Inflammatory macrophage (primary cell): Measurements from ENCODE around the gene PLEKHO2.
A peak's percentile ranks its signal among the peaks of the same experiment; 100 is the strongest.

Source experiments
- DNase-seq, 2 donors: peaks; one replicate each; pipeline ENCODE4 v3.0.0-alpha.2; 2020 to 2022

Gene PLEKHO2

DNA sequence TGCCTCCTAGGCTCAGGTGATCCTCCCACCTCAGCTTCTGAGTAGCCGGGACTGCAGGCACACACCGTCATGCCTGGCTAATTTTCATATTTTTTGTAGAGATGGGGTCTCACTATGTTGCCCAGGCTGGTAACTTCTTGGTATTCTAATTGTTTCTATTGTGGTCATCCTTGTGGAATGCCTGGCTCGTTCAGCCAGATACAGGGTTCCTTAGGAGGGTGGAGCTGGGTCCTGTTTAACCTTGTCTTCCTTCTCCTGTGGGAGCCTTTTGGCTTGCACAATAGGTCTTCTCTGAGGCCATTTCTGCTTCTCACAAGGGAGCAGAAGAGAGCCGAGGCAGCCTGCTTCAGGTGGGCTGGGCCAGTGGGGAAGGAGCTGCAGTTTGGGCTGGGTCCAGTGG, 15.7 kb downstream of the PLEKHO2 start:
- peak; percentile 46 to 60 for DNase-seq

DNA sequence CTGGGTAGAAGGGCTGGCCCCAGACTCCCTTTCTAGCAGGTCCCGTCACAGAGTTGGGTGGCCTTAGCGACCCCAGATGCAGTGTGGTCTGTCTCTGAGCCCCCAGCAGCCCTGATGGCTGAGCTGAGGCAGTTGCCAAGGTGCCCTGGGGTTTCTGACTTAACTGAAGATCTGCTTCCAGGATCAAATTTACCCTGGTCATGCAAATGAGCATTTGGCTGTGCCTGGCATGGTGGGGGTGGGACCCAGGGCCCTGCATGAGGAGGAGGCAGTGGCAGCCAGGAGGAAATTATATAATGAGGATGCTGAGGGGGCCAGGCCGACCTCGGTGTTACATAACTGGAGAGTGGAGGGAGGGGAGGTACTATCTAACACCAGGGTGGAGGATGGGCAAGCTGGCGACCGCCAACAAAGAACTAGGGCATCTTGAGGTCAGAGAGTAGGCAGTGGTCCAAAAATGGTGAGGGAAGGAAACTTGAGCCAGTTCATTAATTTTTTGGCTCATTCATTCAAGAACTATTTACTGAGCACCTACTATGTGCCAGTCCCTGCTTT, 16.4 kb downstream of the PLEKHO2 start:
- DNase-seq: no peak

GRCh38 chr15:64859226-64859625, 17.5 kb downstream of the PLEKHO2 start:
- DNase-seq: no peak

GRCh38 chr15:64861331-64861730, 19.6 kb downstream of the PLEKHO2 start:
- no peak for DNase-seq

DNA sequence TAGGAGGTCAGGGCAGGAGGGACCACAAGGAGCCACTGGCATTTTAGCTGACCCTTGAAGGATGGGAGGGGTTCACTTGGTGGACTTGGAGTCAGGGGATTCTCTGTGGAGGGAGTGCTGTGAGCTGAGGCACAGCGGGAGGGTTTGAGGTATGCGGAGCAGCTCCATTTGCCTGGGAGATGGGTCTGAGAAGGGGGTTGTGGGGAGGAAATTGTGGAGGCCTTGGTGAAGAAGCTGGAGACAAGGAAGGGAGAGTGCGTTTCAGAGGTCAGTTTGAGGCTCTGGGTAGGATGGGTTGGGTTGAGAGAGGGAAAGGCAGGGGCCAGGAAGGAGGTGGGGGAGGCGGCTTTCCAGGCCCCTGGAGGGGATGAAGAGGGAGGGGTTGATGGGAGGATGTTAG, 20.2 kb downstream of the PLEKHO2 start:
- no peak for DNase-seq

GRCh38 chr15:64862408-64862807, 20.7 kb downstream of the PLEKHO2 start:
- DNase-seq: no peak

DNA sequence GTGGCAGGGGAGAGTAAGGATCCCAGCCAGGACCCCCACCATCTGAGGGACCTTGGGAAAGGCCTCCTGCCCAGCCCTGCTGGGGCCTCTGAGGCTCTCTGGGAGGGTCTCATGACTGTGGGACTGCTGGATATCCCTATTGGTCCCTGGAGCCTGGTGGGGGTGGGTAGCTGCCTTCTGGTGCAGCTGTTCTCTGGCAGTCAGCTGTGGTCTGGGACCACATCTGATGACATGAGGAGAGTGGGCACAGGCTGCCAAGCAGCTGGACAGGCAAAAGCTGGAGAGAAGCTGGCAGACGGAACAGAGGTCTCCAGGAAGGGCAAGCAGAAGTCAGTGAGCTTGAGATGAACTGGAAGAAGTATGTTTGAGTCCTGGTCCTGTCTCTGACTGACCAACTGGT, 22.4 kb downstream of the PLEKHO2 start:
- no peak for DNase-seq

GRCh38 chr15:64865126-64865997, 23.6 kb downstream of the PLEKHO2 start:
- no peak for DNase-seq

DNA sequence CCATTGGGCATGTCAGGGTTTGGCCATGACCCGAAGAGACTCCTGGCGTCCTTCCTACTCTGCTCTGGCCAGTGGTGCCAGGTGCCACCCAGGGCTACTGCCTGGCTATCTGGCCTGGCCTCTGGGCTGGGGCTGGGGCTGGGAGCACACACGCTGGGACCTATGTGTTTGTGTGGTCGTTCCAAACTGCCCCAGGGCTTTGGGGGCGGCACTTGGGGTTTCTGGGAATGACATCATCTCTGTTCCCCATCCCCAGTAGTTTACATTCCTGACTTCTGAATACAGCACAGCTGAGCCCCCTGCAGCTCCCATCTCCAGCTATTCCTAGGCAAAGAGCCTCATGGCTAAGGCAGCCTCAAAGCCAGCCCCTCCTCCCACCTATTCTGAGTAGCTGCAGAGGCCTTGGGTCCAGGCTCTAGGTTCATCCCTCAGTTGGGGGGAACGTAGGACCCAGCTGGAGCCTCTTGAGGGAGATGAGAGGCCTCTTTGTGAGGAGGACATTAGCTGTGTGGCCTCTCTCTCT, 24.3 kb downstream of the PLEKHO2 start:
- no peak for DNase-seq

DNA sequence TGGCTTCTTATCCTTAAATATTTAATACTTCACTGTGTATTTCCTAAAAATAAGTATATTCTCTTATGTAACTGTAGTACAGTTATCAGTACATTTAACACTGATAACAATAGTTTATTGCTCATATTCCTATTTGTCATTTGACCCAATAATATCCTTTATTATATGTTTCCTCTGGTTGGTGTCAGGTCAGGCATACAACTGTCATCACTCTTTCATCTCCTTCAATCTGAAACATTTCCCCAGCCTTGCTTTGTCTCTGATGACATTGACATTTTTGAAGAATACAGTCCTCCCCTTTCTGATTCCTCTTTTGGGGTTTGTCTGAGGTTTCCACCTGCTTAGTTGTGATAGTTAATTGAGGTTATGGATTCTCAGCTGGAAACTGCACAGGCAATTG, 27.8 kb downstream of the PLEKHO2 start:
- no peak for DNase-seq

- no peak for DNase-seq
Measured at GRCh38 chr15:64870353-64870752, 28.6 kb downstream of the PLEKHO2 start.

- DNase-seq: no peak
Measured at GRCh38 chr15:64875641-64876223, 34.0 kb downstream of the PLEKHO2 start.

DNA sequence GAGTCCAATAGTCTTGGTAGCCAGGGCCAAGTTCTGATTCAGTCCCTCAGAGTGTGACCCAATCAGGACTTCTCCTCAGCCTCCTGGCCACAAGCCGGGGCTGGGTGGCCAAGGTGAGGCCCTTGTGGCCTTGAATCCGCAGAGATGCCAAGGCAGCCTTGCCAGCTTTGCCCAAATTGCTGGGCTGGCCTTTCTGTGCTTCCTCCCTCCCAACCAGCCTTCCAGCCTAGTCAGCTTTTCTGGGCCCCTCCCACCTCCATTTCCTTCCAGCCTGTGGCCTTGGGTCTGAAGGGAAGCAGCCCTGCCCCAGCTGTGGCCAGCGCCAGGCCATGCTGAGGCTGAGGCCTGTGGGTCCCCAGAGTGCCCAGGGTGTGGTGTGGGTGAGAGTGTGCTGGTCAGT, 35.7 kb downstream of the PLEKHO2 start:
- DNase-seq: peak; percentile 85 to 87

- peak in 1 of 2 donors; percentile 45 for DNase-seq
Measured at GRCh38 chr15:64878705-64879104, 37.0 kb downstream of the PLEKHO2 start.

- peak; percentile 94 to 95 for DNase-seq
Measured at GRCh38 chr15:64883100-64883581, 41.4 kb downstream of the PLEKHO2 start.

DNA sequence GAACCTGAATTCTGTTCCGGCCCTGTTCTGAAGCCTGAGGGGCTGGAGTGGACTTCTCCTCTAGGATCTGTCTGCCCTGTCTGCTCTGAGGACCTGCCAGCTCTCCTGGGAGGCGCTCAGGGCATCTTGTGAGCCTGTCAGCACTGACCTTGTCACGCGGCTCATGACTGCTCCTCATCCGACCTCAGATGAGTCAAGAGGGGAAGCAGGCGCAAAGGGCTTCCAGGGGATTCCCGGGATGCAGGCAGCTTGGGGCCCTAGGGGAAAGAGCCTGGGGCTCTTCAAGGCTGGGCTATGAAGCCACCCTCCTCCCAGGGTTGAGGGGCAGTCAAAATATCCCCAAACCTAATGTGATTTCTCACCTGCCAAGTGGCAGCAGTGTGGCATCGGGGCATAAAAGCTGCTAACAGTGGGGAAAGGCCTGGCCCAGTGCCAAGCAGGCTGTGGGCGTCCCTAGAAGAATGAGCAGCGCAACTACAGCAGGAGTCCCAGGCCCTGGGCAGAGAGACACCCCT, 42.3 kb downstream of the PLEKHO2 start:
- DNase-seq: peak; percentile 96 to 99

DNA sequence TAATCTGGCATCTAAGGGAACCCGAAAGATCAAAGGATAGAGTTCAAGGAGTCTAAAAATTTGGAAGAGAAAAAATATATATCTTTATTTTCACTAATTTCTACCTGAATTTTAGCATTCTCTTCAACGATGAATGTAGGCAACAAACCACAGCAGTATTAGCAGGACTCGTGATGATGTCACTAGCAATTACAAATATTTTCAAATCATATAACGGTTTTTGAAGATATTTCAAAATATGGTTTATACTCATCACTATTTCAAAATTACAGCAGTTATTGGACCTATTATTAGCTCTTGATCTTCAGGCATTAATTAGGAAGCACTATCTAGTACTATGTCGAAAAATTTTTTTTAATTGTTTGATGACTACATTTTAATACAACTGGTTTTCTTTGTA, 43.0 kb downstream of the PLEKHO2 start:
- peak; percentile 44 to 80 for DNase-seq

DNA sequence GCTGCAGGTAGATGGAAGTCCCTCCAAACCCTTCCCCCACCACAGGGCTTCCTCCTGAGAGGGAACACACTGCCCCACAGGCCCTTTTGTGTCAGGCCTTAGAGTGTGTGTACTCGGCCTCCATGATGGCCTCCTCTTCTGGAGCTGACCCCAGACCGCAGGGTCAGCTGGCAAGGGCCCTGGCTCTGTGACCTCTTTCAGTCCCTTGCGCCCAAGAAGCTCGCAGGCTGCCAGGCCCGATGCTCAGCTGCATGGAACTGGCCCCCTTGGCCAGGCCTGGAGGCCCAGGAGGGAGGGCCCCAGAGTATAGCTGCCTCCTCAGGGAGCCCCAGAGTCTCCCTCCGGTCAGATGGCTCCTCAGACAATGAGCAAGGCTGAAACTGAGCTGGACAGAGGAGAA, 46.6 kb downstream of the PLEKHO2 start:
- no peak for DNase-seq

DNA sequence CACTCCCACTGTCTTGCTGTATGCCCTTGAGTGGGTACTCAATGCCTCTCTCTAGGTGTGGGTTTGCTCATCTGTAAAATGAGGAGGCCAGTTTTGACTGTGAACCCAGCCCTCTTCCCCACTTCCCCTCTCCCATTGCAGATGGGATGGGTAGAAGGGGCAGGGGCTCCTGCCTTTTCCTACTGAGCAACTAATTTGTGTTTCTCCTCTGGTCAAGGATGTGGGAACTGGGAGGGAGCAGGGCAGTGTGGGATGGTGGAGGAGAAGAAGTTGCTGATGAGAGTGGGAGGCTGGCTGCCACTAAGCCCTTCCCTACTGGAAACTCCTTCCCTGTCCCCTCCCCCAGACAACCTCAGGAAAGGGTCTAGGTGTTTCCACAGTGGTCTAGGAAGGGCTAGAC, 49.8 kb downstream of the PLEKHO2 start:
- peak; percentile 6 to 63 for DNase-seq

DNA sequence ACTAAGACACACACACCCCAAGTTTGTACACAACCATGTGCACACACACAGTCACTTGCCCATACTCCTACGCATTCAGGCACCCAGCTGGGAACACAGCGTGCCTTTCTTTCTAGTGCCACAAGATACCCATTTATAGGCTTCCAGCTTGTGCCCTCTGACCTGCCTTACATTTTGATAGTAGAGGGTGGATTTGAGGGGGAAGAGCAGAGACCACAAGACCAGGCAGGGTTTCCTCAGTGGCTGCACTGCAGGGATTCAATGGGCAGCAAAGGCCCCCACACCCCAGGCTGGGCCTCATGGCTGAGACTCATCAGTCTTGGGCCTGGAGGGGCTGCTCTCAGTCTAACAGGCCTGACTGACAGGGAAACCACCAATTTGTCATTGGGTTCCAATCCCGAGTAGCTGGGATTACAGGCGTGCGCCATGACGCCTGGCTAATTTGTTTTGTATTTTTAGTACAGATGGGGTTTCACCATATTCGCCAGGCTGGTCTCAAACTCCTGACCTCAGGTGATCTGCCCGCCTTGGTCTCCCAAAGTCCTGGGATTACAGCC, 51.2 kb downstream of the PLEKHO2 start:
- DNase-seq: peak; percentile 80 to 84

DNA sequence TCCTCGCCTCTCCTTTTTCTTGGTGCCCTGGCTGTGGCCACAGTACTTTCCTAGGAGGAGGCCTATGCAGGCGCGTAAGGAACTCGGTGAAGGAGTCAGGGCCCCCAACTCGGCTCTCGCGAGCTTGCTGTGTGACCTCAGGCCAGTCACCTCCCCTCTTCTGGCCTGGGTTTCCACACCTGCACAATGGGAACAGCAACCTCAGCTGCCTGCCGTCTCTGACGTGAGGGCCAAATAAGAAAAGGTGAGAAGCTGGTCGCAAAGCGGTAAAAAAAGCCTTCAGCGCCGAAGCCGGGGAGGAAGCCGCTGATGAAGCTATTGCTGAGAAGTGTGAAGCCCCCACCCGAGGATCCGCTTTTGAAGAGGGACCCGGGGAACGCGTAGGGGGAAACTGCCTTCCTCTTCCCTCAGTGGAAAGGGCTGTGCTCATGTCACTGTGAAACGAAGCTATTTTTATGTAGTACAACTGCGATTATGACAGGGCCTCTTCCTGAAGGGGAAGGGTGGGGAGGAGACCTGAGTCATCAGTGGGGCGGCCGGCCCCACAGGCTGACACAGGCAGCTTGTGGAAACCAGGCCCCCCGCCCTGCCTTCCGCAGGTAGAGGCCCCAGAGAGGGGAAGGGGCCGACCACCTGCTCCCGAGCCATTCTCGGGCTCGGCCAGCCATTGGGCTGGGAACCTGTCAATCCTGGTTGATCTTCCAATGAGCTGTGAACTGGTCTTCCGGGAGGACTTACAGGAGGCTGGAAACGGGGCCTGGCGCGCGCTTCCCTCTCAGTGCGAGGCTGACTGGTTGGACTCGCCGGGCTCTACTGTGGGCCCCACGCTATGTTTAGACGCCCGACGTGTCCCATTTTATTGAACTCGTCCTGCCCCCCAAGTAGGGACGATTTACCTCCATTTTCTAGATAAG, 52.0 kb downstream of the PLEKHO2 start:
- peak; percentile 98 to 99 for DNase-seq
